Measurements from ENCODE around the gene FOXL2NB.

The FOXL2NB gene

DNA sequence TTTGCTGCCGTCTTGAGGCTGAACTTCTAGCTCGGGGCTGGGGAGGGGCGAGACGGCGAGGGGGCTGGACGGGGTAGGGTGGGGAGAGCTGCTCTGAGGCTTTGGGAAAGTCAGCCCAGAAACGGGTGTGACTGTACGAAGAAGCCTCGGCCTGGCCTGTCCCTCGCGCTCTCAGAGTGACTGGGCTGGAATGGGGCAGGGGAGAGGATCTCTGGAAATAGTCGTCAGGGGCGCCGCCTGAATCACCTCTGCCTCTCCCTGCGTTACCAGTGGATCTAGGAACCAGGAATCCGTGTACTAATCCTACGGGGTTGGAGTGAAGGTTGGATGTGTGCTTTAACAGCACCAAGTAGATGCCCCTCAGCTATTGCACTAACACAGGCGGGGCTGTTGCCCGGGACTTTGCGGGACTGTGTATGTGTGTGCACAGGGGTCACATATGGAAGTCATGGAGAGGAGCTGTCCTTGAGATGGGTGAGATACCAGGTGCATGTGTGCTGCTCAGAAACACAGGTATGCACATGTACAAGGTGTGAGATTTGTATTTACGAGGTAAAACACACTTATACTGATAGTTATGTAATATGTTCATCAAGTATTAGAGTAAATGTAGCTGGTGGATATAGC, 591 bp downstream of the FOXL2NB start:
- DNase-seq (ENCODE audit: low read depth) = no peak
- TF ChIP-seq, protein P1, sequence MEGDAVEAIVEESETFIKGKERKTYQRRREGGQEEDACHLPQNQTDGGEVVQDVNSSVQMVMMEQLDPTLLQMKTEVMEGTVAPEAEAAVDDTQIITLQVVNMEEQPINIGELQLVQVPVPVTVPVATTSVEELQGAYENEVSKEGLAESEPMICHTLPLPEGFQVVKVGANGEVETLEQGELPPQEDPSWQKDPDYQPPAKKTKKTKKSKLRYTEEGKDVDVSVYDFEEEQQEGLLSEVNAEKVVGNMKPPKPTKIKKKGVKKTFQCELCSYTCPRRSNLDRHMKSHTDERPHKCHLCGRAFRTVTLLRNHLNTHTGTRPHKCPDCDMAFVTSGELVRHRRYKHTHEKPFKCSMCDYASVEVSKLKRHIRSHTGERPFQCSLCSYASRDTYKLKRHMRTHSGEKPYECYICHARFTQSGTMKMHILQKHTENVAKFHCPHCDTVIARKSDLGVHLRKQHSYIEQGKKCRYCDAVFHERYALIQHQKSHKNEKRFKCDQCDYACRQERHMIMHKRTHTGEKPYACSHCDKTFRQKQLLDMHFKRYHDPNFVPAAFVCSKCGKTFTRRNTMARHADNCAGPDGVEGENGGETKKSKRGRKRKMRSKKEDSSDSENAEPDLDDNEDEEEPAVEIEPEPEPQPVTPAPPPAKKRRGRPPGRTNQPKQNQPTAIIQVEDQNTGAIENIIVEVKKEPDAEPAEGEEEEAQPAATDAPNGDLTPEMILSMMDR (IDR thresholded peaks at IDR 0.05; ENCODE audit: low read length, missing control alignments) = no peak
- peak overlapping the region; percentile 43 for H3K4me3 ChIP-seq (replicated peaks; ENCODE audit: low read depth, low read length)

DNA sequence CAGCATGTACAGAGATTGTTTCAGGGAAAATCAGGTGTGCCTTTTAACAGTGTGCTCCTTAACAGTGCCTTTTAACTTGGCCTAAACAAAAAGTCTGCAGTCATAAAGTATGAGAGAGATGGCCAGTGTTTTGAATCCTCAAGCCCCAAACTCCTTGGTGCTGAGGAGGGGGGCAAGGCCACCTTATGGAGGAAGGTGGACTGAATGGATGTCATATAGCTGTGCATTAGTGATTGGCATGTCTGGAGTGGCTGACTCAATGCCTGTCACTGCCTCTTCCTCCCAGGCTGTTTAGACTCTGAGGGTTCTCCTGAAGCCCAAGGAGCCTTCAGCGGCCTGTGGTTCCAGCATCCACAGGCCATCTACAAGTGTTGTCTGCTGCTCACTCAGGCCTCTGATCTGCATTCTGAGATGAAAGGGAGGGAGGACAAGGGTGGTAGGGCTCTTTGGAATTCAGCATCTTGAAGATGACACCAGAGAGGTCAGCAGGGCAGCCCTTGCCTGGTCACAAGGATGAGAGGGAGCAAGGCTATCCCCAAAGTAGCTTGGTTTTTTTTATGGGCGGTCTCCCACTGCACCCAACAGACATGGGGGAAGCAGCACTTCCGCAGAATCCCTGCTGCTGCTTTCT, 1.5 kb downstream of the FOXL2NB start:
- DNase-seq (ENCODE audit: low read depth) = no peak
- TF ChIP-seq, protein P1 (IDR thresholded peaks at IDR 0.05; ENCODE audit: low read length, missing control alignments) = no peak

DNA sequence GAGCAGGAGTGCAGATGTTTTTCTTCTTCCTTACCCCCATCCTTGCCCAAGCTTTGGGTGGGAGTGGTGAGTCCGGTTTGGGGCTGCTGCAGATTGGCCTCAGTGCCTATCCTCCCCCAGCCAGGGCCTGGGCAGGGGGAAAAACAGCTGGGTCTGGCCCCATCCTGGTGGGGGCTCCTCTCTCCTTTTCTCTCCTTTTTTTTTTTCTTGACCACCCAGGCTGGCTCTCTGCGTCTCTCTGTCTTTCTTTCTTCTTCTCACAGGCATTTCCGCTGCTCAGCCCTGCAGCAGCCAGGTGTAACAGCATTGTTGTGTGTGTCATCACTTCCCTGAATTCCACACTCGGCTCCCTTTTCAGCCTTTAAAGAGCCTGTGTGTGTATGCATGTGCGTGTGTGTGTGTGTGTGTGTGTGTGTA, 2.0 kb downstream of the FOXL2NB start:
- TF ChIP-seq, protein P1 (IDR thresholded peaks at IDR 0.05; ENCODE audit: low read length, missing control alignments) = no peak
- H3K4me3 ChIP-seq (replicated peaks; ENCODE audit: low read depth, low read length) = no peak overlapping the region
- DNase-seq (ENCODE audit: low read depth) = no peak

More for the DNA sequence above, 1.5 kb downstream of the FOXL2NB start:
- no peak overlapping the region for H3K4me3 ChIP-seq (replicated peaks; ENCODE audit: low read depth, low read length)

DNA sequence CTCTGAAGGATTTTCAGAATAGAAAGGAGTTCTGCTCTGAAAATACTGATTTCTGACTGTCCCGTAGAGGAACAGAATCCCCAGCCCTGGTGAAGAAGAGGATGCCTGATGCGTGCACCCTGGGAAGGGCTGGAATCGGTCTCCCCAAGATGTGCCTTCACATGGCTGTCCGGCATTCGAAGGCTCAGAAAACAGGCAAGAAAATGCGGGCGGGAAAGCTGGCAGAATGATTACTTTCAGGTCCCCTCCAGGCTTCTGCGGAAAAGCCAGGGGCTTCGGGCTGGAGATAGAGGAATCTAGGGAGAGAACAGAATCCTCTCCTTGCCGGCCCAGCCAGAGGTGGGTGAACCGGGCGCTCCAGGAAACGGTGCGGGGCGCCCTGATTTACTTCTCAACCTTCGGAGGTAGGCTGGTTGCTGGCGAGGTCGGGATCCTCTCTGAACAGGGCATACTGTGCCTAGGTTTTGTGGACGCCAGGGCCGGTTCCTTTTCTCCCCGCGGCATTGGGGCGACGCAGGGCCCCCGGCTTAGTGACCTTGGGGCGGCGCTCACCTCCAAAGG, 2.5 kb downstream of the FOXL2NB start:
- H3K4me3 ChIP-seq (replicated peaks; ENCODE audit: low read depth, low read length) = peak overlapping the region; percentile 40
- TF ChIP-seq, protein P1 (IDR thresholded peaks at IDR 0.05; ENCODE audit: low read length, missing control alignments) = no peak
- no peak for DNase-seq (ENCODE audit: low read depth)

DNA sequence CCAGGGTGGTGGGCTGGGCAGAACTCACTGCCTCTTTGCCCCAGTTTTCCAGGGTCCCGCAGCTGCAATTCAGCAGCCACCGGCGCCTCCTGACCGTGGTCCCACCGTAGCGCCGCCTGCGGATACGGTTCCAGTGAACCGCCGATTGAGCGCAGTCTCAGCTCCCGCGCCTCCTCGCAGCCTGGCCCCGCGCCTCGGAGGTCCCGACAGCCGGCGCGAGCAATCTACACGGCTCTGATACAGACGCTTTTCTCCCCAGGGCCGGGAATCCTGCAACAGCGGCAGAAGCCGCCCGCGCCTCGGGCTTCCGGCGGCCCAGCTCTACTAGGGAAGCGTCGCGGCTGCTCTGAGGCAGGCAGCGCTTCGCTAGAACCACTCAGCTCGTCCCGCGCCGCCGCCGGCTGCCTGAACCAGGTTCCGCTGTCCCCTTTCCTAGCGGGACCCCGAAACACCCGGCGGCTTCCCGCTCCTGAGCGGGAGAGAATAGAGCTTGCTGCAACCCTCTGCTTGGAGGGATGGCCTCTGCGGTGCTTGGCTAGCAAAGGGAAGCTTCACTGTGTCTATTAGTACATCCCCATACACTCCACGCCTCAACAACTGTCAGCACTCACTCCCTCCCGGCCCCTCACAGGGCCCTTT, 3.1 kb downstream of the FOXL2NB start:
- H3K4me3 ChIP-seq (replicated peaks; ENCODE audit: low read depth, low read length) = peak overlapping the region; percentile 40
- TF ChIP-seq, protein P1 (IDR thresholded peaks at IDR 0.05; ENCODE audit: low read length, missing control alignments) = no peak
- peak; percentile 44 for DNase-seq (ENCODE audit: low read depth)

DNA sequence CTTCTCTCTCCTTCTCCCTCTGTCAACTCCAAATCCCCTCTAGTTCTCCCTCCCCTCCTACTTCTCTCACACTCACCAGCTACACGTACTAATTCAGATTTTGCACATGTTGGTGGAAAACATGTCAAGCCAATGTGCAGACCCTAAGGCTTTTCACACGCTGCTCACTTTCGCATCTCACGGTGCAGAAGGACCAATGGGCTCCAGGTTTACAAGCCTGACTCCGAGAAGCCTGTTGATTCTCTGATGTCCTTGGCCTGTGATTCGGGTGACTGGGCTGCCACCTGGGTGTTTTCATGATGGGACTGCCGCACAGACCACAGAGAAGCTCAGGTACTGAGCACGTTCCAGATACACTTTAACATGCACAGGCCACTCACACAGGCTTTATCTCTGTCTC, 3.7 kb downstream of the FOXL2NB start:
- H3K4me3 ChIP-seq (replicated peaks; ENCODE audit: low read depth, low read length) = no peak overlapping the region
- TF ChIP-seq, protein P1 (IDR thresholded peaks at IDR 0.05; ENCODE audit: low read length, missing control alignments) = no peak
- DNase-seq (ENCODE audit: low read depth) = no peak
